ENCODE measurements around the gene COMT. TPM values are rescaled to one million over a fixed set of nuclear protein-coding genes. Genes with fewer than 3 reads are reported as not detected.

COMT gene
- total and polyA plus RNA-seq, 2 experiments from 2014 or later, result 29.6 to 29.8 TPM

GRCh38 chr22:19983741-19984140, 42.2 kb downstream of the COMT start (continued):
- TF ChIP-seq ZNF462 (CRISPR knock-in tag; IDR thresholded peaks at IDR 0.05), result no peak
- TF ChIP-seq EZH2phosphoT487 (IDR thresholded peaks at IDR 0.05; ENCODE audit: unreplicated experiment), result no peak
- TF ChIP-seq ETS1 (IDR thresholded peaks at IDR 0.05), result no peak
- TF ChIP-seq, protein P1, sequence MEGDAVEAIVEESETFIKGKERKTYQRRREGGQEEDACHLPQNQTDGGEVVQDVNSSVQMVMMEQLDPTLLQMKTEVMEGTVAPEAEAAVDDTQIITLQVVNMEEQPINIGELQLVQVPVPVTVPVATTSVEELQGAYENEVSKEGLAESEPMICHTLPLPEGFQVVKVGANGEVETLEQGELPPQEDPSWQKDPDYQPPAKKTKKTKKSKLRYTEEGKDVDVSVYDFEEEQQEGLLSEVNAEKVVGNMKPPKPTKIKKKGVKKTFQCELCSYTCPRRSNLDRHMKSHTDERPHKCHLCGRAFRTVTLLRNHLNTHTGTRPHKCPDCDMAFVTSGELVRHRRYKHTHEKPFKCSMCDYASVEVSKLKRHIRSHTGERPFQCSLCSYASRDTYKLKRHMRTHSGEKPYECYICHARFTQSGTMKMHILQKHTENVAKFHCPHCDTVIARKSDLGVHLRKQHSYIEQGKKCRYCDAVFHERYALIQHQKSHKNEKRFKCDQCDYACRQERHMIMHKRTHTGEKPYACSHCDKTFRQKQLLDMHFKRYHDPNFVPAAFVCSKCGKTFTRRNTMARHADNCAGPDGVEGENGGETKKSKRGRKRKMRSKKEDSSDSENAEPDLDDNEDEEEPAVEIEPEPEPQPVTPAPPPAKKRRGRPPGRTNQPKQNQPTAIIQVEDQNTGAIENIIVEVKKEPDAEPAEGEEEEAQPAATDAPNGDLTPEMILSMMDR (conservative IDR thresholded peaks at IDR 0.05; ENCODE audit: low read depth in 2 of 2), result no peak
- no peak for TF ChIP-seq STAT1 (IDR thresholded peaks at IDR 0.05; ENCODE audit: unreplicated experiment)

DNA sequence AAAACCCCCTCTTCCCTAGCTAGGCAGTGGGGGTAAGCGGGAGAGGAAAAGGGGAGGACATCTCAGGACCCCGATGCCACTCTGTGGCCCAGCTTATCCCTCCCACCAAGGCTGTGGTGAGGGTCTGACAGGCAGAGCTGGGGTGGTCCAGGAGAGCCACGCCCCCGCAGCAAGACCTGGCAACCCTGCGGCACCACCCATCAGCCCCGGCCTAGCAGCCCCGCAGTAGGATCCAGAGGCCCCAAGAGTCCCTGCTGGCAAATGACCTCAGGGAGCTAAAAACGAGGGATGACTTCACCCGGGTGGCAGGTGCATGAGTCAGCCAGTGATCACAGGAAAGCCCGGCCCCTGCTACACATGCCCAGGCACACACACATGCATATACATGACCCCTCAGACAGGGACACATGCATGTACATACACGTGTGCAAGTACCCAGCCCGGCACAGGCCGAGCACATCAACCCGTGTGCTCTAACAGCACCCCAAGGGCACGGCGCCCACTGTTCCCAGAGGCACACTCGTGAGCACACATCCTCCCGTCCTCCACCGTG, 42.7 kb downstream of the COMT start:
- H3K36me3 Mint-ChIP-seq (ENCODE audit: low read depth), result peaks cover 5% of the 10 kb centered on the region; the same call in 2 of the 3 replicates
- no peak for TF ChIP-seq POLR2AphosphoS5 (IDR thresholded peaks at IDR 0.05; ENCODE audit: low read depth)
- no peak for TF ChIP-seq ZNF114 (CRISPR knock-in tag; IDR thresholded peaks at IDR 0.05)
- TF ChIP-seq, protein P1 (conservative IDR thresholded peaks at IDR 0.05; ENCODE audit: low read depth in 2 of 2), result no peak
- TF ChIP-seq CREB1 (CRISPR knock-in tag; IDR thresholded peaks at IDR 0.05; ENCODE audit: low read depth), result no peak
- TF ChIP-seq STAT1 (IDR thresholded peaks at IDR 0.05; ENCODE audit: unreplicated experiment), result no peak
- TF ChIP-seq NANOG (IDR thresholded peaks at IDR 0.05; ENCODE audit: borderline replicate concordance), result no peak
- no peak for TF ChIP-seq EZH2phosphoT487 (IDR thresholded peaks at IDR 0.05; ENCODE audit: unreplicated experiment)
- Histone ChIP-seq H3F3A (replicated peaks; ENCODE audit: low read depth) (no peaks in the 10 kb centered on the region), H3K36me3 (ENCODE audit: insufficient read depth) (0 out of 2 replicates have a peak, but pooled peaks cover under 1% of the 10 kb centered on the region), H3K79me2 (replicated peaks; ENCODE audit: insufficient read depth) (peaks cover 9% of the 10 kb centered on the region), H3K4me2 (no peak overlapping the region), H3K4me1 (ENCODE audit: insufficient read depth) (peaks cover 8% of the 10 kb centered on the region; the same call in 1 of the 2 replicates), H4K20me1 (replicated peaks; ENCODE audit: insufficient read depth) (no peaks in the 10 kb centered on the region; the same call in 1 of the 2 replicates), H3K27ac (ENCODE audit: low read depth) (no peak overlapping the region), H3K27me3 (ENCODE audit: insufficient read depth) (no peaks in the 10 kb centered on the region), H3K4me3 (no peak overlapping the region), H2AFZ (no peak overlapping the region), H3K9me2 (ENCODE audit: insufficient read depth) (no peaks in the 10 kb centered on the region)
- peaks cover 3% of the 10 kb centered on the region; the same call in 2 of the 3 replicates for H3K4me1 Mint-ChIP-seq
- no peak overlapping the region for H3K4me3 Mint-ChIP-seq
- no peaks in the 10 kb centered on the region for H3K9me3 Mint-ChIP-seq
- H3K27me3 Mint-ChIP-seq (ENCODE audit: insufficient read depth, low read depth, poor library complexity), result peaks cover 7% of the 10 kb centered on the region
- H3K27ac Mint-ChIP-seq, result no peak overlapping the region
- no peak for ATAC-seq
- DNase-seq (ENCODE audit: low spot score), result no peak

Measured in GM23338 (cell line).